Hepatocyte (in vitro differentiated cells): ENCODE measurements around the gene EFHB.

ENCODE experiments used
- EZH2 ChIP-seq: fragments of 200-600 bp; sonication (generic); IDR thresholded peaks from 2 replicates; pipeline ENCODE4 v1.6.1; 2016; ENCODE audit warnings: antibody characterized with exemption, mild to moderate bottlenecking, borderline replicate concordance
- EZH2phosphoT487 ChIP-seq: fragments of 200-600 bp; sonication (generic); IDR thresholded peaks from one replicate; pipeline ENCODE4 v1.6.1; 2018; ENCODE audit warnings: antibody characterized with exemption, mild to moderate bottlenecking, low read depth, moderate library complexity; ENCODE audit not compliant: unreplicated experiment, severe bottlenecking
- TF ChIP-seq, protein P1 (sequence below): fragments of 200-600 bp; sonication (generic); IDR thresholded peaks from 2 replicates; pipeline ENCODE4 v1.5.1; 2016; ENCODE audit warnings: antibody characterized with exemption, mild to moderate bottlenecking; ENCODE audit not compliant: poor library complexity

DNA sequence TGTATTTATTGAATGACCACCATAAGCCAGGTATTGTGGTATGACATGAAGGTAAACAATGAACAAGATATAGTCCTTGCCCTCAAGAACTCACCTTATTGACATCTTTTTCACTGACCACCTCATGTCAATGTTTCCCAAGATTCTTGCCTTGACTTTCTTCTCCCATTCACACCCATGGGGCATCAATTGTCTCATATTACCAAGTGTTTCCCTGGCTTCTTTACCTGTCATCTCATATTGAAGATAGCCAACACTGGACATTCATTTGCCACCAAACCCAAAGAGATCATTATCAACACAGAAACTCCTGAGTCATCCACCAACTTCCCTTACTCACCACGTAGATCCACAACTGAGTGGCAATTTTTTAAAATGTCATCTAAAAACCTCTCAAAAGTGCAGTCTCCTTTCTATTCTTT lies 2.2 kb downstream of the EFHB start:
- TF ChIP-seq, protein P1, sequence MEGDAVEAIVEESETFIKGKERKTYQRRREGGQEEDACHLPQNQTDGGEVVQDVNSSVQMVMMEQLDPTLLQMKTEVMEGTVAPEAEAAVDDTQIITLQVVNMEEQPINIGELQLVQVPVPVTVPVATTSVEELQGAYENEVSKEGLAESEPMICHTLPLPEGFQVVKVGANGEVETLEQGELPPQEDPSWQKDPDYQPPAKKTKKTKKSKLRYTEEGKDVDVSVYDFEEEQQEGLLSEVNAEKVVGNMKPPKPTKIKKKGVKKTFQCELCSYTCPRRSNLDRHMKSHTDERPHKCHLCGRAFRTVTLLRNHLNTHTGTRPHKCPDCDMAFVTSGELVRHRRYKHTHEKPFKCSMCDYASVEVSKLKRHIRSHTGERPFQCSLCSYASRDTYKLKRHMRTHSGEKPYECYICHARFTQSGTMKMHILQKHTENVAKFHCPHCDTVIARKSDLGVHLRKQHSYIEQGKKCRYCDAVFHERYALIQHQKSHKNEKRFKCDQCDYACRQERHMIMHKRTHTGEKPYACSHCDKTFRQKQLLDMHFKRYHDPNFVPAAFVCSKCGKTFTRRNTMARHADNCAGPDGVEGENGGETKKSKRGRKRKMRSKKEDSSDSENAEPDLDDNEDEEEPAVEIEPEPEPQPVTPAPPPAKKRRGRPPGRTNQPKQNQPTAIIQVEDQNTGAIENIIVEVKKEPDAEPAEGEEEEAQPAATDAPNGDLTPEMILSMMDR: no peak
- TF ChIP-seq EZH2: no peak
- no peak for TF ChIP-seq EZH2phosphoT487
